ENCODE data around the gene TGIF2.

TGIF2 gene

GRCh38 chr20:36582821-36583220 is 9.4 kb downstream of the TGIF2 start:
- H3K4me3 ChIP-seq (ENCODE audit: low read length): no peak overlapping the region
- DNase-seq (ENCODE audit: low read depth): no peak
- TF ChIP-seq CTCF (conservative IDR thresholded peaks at IDR 0.05; ENCODE audit: low read depth, low read length): no peak

- no peak overlapping the region for H3K4me3 ChIP-seq (ENCODE audit: low read length)
- no peak for DNase-seq (ENCODE audit: low read depth)
- no peak for TF ChIP-seq CTCF (conservative IDR thresholded peaks at IDR 0.05; ENCODE audit: low read depth, low read length)
These were observed 10.7 kb downstream of the TGIF2 start for GRCh38 chr20:36584018-36584481.

GRCh38 chr20:36585410-36586125 is 12.2 kb downstream of the TGIF2 start:
- no peak for DNase-seq (ENCODE audit: low read depth)
- no peak overlapping the region for H3K4me3 ChIP-seq (ENCODE audit: low read length)
- TF ChIP-seq CTCF (conservative IDR thresholded peaks at IDR 0.05; ENCODE audit: low read depth, low read length): no peak

GRCh38 chr20:36587388-36588070 is 14.1 kb downstream of the TGIF2 start:
- no peak for TF ChIP-seq CTCF (conservative IDR thresholded peaks at IDR 0.05; ENCODE audit: low read depth, low read length)
- H3K4me3 ChIP-seq (ENCODE audit: low read length): no peak overlapping the region
- no peak for DNase-seq (ENCODE audit: low read depth)

- DNase-seq (ENCODE audit: low read depth): no peak
- TF ChIP-seq CTCF (conservative IDR thresholded peaks at IDR 0.05; ENCODE audit: low read depth, low read length): no peak
- no peak overlapping the region for H3K4me3 ChIP-seq (ENCODE audit: low read length)
These were observed 17.9 kb downstream of the TGIF2 start for GRCh38 chr20:36591281-36591680.

GRCh38 chr20:36591854-36592641 is 18.7 kb downstream of the TGIF2 start:
- H3K4me3 ChIP-seq (ENCODE audit: low read length): no peak overlapping the region
- TF ChIP-seq CTCF (conservative IDR thresholded peaks at IDR 0.05; ENCODE audit: low read depth, low read length): peak; percentile 29
- DNase-seq (ENCODE audit: low read depth): no peak

Data from retinal pigment epithelial cell (primary cell).